GM18511 (cell line): ENCODE results near the gene KIF1B.
"Not testable (repeated sequence)": the region's sequence is repeated elsewhere in the genome, so short reads cannot be mapped to it uniquely, and the experiment has no call there.

ENCODE experiments used
- ATAC-seq: cut with Tn5 transposase; IDR thresholded peaks from one replicate; pipeline ENCODE4 v1.9.1; 2021; ENCODE audit warnings: mild to moderate bottlenecking, moderate library complexity; ENCODE audit not compliant: unreplicated experiment

KIF1B gene

GRCh38 chr1:10421637-10422036, 211.3 kb downstream of the KIF1B start:
- ATAC-seq, result no peak

- ATAC-seq, result no peak
Measured at GRCh38 chr1:10424034-10424433, 213.7 kb downstream of the KIF1B start.

- ATAC-seq, result no peak
Measured at GRCh38 chr1:10424651-10425050, 214.3 kb downstream of the KIF1B start.

DNA sequence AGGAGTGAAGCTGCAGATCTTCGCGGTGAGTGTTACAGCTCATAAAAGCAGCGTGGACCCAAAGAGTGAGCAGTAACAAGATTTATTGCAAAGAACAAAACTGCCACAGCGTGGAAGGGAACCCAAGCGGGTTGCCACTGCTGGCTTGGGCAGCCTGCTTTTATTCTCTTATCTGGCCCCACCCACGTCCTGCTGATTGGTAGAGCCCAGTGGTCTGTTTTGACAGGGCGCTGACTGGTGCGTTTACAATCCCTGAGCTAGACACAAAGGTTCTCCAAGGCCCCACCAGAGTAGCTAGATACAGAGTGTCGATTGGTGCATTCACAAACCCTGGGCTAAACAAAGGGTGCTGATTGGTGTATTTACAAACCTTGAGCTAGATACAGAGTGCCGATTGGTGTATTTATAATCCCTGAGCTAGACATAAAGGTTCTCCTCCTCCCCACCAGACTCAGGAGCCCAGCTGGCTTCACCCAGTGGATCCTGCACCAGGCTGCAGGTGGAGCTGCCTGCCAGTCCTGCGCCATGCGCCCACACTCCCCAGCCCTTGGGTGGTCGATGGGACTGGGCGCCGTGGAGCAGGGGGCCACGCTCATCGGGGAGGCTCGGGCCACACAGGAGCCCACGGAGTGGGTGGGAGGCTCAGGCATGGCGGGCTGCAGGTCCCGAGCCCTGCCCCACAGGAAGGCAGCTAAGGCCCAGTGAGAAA, 215.6 kb downstream of the KIF1B start:
- ATAC-seq, result not testable (repeated sequence)

- not testable (repeated sequence) for ATAC-seq
Measured at GRCh38 chr1:10426535-10426848, 216.1 kb downstream of the KIF1B start.

DNA sequence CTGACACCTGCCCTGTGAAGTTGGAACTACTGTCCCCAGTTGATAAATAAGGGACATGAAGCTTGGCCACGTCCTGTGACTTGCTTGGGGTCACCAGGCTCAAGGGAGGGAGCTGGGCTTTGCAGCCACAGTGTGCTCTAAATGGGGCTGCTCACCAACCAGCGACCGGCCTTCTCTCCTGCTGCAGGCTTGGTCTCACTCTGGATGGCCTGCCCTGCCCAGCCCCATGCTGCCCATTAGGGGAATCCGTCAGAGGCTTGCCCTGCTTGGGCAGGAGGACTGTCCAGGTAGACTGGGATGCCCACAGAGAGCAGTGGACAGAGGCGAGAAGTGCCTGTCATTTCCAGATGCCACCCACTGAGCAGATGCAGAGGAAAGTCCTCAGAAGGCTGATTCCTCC, 218.6 kb downstream of the KIF1B start:
- ATAC-seq, result no peak

DNA sequence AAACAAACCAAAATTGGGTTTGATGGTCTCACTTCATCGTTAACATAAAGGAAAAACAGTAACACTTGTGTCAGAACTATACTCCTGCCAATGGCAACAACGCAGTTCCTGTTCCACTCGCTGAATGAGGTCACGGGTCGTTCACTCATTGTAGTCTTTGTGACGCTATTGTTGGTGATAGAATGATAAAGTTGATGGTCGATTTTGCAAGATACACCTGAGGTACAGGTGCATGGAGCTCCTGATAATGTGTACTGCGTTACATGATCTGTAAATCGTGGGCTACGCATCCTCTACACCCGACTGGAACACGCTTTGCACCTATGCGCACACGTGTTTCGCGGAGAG, 219.5 kb downstream of the KIF1B start:
- ATAC-seq, result no peak

- ATAC-seq, result peak; percentile 81
Measured at GRCh38 chr1:10430216-10431069, 220.1 kb downstream of the KIF1B start, which contains the start of gene CENPS. CENPS (plus strand) TSS chr1:10430433; CDS start chr1:10430518, 85 bp downstream.
